Bone marrow (tissue), 2 donors: ENCODE results near the gene TNFRSF13B.
"Not testable (repeated sequence)": the region's sequence is repeated elsewhere in the genome, so short reads cannot be mapped to it uniquely, and the experiment has no call there.

ENCODE experiments used
- DNase-seq, 2 donors: peaks; one replicate each; lab custom pipeline; 2025; lab: John Stamatoyannopoulos, UW

TNFRSF13B gene

DNA sequence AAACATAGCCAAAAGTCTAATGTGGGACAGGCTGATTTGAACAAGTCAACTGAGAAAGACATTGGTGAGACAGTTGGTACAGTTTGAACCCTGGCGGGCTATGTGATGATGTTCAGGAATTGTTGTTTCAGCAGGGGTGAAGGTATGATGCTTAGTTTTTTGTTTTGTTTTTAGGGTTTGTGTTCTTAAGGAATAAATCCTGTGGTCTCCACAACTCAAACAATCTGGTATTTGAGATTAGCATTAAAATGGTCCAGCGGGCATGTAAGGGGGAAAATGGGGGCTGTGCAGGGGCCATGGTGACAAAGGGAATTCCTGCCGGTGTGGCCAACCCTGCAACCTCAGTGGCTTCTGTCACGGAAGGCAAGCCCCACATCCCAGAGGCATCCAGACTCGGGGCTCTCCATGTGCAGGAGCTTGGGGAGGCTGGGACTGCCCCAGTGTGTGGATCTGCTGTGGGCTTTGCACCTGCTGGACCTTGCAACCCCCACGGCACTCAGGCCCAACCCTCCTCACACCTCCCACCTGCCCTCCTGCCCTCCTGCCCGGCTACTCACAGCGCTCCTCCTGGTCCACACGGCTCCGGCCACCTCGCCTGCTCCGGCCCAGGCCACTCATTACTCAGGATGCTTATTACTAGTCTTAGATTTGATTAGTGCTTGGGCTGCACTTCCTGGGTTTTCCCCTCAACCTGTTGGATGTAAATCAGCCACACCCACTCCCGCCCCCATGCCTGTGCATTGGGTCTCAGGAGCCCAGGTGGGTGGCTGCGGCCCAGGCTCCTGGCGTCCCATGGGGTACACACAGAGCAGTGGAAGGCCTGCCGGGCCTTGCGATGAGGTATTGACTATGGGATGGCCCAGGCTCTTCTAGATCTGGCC is at the start of gene TNFRSF13B:
TSS of gene TNFRSF13B (minus strand) at position 661 of the 881 bp plus-strand sequence. CDS start at position 618, 43 bp downstream.
- no peak for DNase-seq

DNA sequence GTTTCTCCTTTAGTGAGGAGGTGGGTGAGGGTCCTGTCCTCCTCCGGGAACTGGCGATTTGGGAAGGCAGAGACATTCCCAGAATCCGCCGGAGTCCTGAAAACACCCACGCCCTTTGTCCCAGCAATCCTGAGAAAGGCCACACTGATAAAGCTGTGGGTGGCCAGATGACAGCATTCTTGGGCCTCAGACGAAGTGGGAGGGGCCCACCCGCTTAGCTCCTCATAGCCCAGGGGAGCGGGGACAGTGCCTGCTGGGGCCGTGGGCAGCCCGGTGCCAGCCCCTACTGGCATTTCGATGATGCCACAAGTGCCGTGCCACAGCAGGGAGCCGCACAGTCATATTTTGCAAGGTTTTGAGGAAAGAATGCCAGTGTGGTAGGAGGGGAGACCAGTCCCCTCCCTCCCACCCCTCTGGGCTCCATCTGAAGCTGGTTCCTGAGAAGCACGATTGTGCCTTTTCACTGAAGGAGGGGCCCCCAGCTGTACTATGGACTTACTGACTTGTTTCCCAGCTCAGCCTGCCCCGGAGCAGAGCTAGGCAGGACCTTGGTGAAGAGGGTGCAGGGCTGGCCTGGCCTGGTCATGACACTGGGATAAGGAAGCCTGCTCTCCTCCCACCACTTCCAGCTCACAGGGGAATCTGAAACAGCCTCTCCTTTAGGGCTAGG is 49.4 kb upstream of the TNFRSF13B start:
- no peak for DNase-seq

DNA sequence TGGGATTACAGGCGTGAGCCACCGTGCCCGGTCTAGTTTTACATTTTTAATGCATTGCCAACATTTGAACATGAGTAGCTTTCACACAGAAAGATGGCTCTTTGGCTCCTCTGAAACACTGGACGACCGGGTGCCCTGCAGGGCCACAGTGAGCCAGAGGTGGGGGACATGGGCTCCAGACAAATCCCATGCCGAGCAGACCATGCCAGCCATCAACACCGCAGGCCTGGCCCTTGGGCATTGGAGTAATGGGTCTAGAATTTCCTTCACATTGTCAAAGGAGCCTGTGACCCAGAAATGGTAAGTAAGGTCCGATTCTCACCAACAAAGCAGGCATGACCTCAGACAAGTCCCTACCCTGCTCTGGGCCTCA is 48.9 kb upstream of the TNFRSF13B start:
- DNase-seq = no peak

DNA sequence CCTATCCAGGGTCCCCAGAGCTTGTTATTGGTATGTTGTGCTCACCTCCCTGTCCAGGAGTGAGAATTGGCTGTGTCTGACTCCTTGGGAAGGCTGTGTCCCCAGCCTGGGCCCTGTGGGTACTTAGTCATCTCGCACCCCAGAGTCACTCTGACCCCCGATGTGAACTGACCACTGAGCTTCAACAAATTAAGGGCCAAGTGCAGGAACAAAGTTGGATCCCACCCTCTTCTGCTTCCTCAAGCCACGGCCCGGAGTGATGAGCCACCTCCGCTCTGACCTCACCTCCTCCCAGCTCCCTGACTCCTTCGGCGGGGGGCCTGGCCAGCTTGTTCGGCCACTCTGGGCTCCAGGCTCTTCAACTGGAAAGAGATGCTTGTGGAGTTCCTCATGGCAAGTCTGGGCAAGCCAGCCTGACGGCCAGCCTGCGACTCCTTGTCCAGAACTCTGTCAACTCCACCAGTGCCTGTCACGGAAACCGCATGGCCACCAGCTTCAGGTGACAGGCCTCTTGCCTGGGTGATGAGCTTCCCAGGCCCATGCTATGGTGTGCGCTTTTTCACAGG is 48.1 kb upstream of the TNFRSF13B start:
- no peak for DNase-seq

DNA sequence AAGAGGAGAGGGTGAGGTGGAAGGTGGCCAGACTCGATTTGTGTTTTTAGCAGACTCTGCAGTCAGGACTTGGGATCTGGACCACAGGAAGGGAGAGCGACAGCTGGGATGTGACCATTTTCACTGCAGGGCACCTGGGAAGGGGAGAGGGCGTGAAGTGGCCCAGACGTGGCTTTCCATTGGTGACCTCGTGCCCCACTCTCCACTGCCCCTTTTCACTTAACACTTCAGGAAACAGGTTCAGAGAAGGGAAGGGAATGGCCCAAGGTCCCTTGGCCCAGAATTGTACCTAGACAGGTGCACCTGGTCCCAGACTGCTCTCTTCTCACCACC is 47.5 kb upstream of the TNFRSF13B start:
- no peak for DNase-seq

DNA sequence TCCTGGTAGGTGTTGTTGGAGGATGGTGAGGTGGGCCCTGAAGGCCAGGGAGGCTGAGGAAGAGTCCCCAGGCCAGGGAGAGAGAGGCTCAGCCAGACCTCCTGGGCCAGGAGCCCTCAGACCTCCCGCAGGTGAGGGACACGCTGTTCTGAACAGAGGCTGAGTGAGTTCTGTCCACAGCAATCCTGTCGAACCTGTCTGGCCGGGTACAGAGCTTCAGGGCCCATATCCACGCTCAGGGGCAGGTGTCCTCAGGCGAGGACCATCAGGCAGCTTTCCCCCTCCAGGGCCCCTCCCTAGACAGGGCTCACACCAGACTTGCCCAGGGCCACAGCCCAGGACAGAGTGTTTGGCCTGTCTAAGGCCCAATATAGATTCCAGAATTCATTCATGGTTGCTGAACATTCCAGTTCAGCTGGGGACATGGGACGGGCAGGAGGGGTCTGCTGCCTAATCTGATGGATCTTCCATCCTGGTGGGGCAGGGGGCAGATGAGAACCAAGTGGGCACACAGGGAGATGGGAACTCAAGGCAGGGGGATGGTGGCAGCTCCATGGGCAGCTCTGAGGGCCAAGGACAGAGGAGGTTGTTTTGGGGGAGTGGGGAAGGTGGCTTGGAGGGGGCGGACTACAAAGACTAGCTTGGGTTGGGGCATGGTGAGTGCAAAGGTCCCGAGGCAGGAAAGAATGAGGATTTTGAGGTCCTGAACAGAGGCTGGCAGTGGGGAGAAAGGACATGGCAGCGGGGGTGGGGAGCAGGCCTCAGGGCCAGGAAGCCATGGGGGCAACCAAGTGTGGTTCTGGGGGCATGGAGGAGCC is 46.9 kb upstream of the TNFRSF13B start:
- no peak for DNase-seq

DNA sequence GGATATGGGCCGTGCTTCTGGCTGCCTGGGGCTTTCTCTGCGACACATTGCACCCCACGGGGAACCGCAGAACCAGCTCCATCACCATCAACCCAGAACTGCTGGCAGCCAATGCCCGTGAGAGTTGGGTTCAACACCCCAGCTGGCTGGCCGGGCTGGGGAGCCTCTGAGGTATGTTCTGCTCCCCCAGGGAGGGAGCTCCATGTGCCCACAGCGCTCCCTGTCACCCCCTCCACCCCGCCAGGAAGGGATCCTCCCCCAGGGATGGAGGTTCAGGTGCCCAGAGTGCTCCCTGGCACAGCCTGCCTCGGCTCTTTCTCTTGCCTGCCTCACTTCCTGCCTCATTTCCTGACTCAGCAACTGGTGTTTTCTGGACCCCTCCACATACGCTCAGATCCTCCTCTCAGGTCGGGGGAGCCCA is 46.1 kb upstream of the TNFRSF13B start:
- DNase-seq = no peak

DNA sequence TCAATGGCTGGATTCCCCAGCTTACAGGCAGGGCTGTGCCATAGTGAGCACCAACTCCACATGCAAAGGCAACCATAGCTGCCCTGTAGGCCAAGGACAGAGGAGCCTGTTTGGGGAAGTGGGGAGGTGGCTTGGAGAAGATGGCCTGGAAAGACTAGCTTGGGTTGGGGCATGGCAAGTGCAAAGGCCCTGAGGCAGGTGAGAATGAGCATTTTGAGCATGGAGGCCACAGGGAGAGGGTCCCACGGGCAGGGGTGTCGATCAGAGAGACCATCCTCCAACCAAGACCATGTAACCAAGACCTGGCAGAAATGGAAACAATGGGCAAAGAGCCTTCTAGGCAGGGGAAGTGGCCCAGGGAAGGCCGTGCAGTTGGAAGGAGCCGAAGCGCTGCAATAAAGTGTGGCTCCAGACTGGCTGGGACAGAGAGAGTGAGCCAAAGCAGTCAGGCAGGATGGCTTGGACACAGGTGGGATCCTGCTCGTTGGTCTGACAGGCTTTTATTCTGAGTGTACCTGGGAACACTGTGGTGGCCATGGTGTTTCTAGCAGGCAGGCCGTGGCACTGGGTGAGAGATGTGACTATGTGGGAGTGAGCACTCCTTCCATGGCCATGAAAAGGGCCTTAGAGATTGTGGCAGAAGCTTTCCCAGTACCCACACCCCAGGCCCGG is 45.6 kb upstream of the TNFRSF13B start:
- no peak for DNase-seq

DNA sequence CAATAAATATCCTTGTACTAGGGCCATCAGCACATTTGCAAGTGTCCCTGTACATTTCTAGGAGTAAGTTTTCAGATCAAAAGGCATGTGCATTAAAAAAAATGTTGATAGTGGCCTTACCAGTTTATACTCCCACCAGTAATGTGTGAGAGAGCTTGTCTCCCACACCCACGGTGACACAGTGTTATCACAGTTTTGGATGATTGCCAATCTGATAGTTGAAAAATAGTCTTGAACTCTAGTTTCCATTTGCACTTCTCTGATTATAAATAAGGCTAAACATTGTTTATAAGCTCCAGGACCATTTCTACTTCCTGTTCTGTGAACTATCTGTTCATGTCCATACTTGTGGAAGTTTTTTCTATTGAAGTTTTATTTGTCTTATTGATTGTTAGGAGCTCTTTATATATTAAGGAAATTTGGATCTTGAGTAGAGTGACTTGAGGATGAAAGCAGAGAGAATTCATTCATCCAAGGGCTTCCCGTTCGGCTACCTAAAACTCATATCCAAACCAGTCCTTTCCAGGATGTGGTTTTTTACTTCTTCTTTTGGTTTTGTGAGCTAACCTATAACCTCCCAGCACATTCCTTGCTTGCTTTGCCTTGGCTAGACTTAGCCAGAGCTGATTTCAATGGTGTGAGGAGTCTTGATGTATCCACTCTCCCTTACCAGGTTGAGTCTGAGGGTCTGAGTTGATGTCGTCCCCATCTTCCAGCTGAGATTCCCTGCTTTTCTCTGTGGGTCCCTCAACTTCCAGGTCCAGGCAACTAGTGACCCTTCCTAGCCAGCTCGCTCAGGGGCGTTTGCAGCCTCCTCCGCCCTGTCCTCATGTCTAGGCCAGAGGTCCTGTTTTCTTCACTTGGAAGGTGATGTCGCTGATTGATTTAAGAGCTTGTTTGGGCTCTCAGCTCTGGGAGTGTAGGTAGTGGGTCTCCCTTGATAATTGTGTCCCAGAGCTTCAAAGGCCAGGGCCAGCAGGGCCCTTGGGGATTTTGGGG is 44.6 kb upstream of the TNFRSF13B start:
- peak in 1 of 2 donors; percentile 64 for DNase-seq

DNA sequence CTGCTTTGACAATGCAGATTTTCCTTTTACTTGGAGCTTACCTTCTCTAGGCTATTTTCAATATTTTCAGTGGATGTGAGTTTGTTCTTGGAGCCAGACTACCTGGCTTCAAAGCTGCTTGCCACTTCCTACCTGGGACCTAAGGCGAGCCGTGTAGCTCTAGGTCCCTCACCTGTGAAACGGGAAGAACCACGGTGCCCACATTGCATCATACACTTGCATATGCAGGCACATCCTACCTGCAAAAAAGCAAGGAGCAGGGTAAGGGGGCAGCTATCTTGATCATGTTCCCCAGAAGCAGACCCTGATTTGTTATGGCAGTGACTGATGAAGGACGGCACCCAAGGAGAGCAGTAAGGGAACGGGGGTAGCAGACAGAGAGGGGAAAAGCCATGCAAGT is 43.3 kb upstream of the TNFRSF13B start:
- DNase-seq = no peak

DNA sequence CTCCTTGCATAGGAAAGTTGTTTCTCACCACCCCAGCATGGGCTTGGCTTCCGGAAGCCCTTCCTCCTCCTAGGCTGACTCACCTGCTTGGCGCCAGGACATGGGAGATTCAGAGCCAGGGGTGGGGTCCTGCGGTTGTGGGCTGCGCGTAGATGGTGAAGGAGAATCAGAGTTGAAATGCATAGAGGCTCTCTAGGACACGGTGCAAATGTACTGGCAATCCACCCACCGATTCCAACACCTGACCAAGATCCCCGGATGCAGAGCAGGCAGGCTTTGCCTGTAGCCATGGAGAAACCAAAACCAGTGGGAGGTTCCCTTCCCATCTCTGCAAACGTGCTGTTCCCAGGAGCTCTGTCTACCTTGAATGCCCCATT is 42.8 kb upstream of the TNFRSF13B start:
- DNase-seq = not testable (repeated sequence)

DNA sequence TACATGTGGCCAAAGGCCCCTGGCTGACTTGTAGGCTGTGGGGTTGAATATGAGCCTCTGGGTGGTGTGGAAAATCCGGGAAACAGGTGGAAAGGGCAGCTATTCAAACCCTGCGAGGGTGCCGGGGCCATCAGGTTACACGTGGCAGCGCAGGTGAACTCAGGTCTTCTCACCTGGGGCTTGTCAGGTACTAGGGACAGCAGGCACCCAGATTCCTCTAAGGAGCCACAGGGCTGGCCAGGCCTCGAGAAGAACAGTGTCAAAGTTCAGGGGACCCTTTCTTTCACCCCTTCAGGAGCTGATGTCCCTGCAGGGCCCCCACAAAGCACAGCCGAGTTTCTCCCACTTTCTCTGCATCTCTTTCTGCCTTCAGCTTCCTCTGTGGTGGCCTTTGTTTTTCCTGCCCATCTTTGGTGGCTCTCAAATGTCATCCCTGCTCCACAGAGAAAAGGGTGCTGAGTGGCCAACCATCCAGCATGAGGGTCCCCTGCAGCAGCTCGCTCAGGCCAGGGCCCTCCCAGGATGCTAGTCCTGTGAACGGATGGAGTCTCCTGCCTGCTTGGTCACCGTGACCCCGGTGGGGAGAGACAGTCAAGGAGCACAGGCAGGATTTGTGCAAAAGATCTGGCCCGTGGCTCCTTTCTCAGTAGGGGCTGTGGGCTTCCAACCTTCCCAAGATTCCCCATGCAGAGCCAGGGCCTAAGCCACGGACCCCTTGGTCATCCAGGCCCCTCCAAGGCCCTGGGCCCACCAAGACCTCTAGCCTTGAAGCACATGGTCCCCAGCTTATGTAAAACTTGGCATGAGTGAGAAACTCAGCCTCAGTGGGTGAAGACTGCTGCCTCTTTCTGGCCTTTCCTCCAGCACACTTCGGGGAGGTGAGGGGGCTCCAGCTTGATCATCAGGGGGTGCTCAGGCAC is 42.2 kb upstream of the TNFRSF13B start:
- DNase-seq = not testable (repeated sequence)

DNA sequence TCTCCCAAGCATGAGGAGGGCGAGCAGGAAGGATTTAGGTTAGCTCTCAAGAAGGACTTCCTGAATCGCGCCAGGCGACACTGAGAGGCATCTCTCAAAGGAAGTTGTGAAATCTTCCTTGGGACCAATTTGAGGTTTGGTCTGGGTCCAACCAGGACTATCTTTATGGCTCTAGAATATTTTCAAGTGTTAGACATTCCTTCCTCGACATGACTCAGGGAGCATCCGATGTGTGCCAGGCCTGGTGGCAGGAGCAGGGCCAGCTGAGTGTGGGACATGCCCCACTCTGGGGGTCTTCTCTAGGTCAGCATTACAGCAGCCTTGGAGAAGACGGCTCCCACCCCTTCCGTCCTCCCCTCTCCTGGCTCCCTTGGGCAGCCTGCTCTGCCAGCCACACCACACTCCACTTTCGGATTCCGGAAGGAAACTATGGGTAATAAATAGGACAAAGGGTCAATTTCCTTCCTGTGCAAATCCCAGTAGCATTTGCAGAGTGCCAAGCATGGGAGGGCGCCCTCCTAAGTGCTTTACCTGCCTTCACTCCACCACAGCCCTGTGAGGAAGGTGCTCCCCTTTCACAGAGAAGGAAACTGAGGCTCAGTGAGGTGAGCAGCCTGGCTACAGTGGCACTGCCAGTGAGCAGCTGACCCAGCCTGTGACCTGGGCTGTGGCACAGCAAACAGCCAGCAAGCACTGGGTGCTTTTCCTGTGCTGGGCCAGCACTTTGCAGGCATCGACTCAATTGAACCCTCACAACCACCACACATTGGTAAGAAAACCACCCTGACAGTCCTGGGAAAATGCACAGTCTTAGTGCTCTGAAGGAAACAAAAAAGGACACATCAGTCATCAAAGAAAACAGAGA is 39.4 kb upstream of the TNFRSF13B start:
- DNase-seq = not testable (repeated sequence)

DNA sequence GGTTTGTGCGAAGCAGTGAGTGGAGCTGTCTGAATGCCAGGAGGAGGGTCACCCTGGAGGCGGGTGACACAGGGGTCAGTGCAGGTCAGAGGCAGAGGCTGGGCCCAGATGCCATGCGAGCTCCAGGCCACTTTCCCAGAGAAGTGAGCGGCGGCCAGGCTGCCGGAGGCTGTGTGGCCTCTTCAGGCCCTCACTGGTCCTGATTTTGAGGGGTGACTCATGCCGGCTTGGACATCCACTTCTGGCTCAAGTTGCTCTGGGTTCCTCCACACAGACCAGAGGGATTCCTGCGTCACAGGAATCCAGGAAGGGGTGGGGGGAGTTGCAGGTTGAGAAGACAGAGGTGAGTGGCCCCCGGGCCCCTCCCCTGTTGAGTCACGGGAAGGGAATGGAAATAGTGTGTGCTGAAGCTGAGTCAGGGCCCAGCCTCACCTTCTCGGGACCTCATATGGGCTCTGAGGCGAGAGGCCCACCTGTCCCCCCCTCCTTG is 38.7 kb upstream of the TNFRSF13B start:
- DNase-seq = not testable (repeated sequence)

DNA sequence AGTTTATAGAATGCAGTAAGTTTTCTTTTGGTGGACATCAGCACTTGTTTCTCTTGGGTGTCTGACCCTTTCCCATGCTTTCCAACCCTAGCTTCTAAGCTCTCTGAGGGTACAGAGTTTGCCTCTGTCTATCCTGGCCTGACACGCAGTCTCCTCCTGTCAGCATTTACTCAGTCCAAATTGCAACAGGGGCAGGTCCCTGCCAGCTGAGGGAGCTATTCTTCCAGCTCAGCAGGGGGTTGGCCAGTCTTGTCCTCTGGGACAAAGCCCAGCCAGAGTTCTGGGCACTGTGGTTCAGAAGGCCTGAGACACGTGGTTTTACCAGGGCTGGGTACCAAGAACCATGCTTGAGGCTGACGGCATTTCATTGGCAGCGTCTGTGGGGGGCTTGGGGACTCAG is 38.1 kb upstream of the TNFRSF13B start:
- DNase-seq = not testable (repeated sequence)

DNA sequence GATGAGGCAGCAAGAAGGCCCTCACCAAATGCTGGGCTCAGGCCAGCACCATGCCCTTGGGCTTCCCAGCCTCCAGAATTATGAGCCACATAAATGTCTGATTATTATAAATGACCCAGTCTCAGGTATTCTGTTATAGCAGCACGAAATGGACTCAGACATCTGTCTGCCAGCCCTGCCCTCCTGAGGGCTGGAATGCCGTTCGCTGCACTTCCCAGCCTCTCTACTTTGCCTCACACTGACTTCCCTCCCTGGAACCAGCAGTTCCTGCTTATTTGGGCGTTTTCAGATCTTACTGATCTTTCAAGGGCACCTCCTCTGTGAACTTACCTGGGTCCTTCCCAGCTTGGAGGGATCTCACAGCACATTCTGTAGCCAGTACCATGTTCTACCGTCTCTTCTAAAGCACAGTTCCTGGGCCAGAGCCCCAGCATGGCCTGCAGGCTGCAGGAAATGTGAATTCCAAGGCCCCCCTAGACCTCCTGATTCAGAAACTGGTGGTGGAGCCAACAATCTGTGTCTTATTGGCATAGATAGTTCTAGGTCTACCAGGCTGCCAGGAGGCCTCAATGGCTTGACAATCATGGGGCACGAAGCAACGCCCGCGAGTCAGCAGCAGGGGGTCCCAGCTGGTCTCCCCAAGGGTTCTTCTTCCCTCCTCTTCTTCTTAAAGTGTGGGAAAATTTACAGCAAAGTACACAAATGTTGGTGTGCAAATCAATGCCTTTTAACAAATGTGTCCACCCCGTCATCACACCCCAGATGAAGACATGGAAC is 36.9 kb upstream of the TNFRSF13B start:
- not testable (repeated sequence) for DNase-seq

DNA sequence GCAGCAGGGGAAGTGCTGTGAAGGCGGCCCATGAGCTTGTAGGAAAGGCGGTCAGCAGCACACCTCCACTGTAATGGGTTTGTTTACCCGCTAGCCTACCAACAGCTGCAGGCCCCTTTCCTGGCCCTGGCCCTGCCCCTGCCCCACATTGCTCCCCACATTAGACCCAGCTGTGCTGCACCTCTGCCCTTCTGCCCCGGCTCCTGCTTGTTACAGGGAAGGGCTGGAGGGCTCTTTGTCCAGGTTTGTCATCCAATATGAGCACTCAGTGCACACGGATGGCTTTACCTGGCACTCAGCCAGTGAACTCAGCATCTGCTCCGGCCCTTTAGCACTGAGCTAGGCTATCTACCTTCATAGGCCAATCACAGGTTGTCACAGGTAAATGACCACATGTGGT is 36.0 kb upstream of the TNFRSF13B start:
- DNase-seq = not testable (repeated sequence)
